ENCODE results near the gene SLC12A4. TPM values are rescaled to one million over a fixed set of nuclear protein-coding genes. Genes with fewer than 3 reads are reported as not detected.
A peak's percentile ranks its signal among the peaks of the same experiment; 100 is the strongest.

Gene SLC12A4
- polyA plus RNA-seq, 2 of the 4 experiments (the other 2 are of a cell fraction), result 18.2 to 33.2 TPM

GRCh38 chr16:67979955-67980678 is 11.7 kb upstream of the SLC12A4 start, which contains the start of gene DPEP3:
Gene DPEP3 (minus strand): TSS chr16:67980499. CDS start chr16:67980380, 119 bp downstream.
- POLR2A ChIA-PET, result no interaction called here
- TF ChIP-seq RFX5 (IDR thresholded peaks at IDR 0.05), result no peak
- no peak for TF ChIP-seq CHD4 (IDR thresholded peaks at IDR 0.05; ENCODE audit: borderline replicate concordance)
- TF ChIP-seq PBX3 (IDR thresholded peaks at IDR 0.05), result no peak
- no peak for TF ChIP-seq NPAS2 (CRISPR knock-in tag; IDR thresholded peaks at IDR 0.05; ENCODE audit: borderline replicate concordance)
- no peak for TF ChIP-seq HOXB5 (CRISPR knock-in tag; IDR thresholded peaks at IDR 0.05)
- ATAC-seq, result no peak
- CTCF ChIA-PET, result interaction anchor here (0.8 to 3.8 kb wide), 4 partner anchors 12 to 251 kb away, joined by 3 to 14 read pairs (median 4); no protein-coding TSS in a partner anchor
- Histone ChIP-seq H3K4me2 (no peak within 1 kb of the TSS), H3K4me3 (no peak within 1 kb of the TSS), H3K27ac (no peak within 1 kb of the TSS), H3K9me3 (no peaks in the 10 kb centered on the region), H3K4me1 (peaks cover 5% of the 10 kb centered on the region; the same call in 2 of the 3 replicates)
- no peak for DNase-seq (ENCODE audit: low read depth in 1 of 2, low spot score in 1 of 2)
- no peak for FAIRE-seq
- WGBS (ENCODE audit: missing lambda C conversion rate), result 92% methylated on average over 62 of the region's 62 CpGs

- Histone ChIP-seq H3K9me3 (no peaks in the 10 kb centered on the region), H3K4me2 (no peak overlapping the region), H3K27ac (no peak overlapping the region), H3K4me1 (no peaks in the 10 kb centered on the region), H3K4me3 (no peak overlapping the region)
- ChIA-PET CTCF (interaction anchor here (1.0 to 1.8 kb wide), 4 partner anchors 14 to 161 kb away, joined by 3 to 6 read pairs (median 4); no protein-coding TSS in a partner anchor), POLR2A (no interaction called here)
- 56% methylated on average over 9 of the region's 9 CpGs for WGBS (ENCODE audit: missing lambda C conversion rate)
- peak; percentile 50 to 53; a peak in 3 of 6 replicates for ATAC-seq
- no peak for FAIRE-seq
- DNase-seq (ENCODE audit: low read depth in 1 of 2, low spot score in 1 of 2), result no peak
- TF ChIP-seq KDM5A (IDR thresholded peaks at IDR 0.05) (no peak), HOXB13 (CRISPR knock-in tag; IDR thresholded peaks at IDR 0.05; ENCODE audit: low read depth) (no peak), EHMT2 (IDR thresholded peaks at IDR 0.05; ENCODE audit: low read depth) (no peak), BHLHE40 (IDR thresholded peaks at IDR 0.05; ENCODE audit: low read depth, low read length) (no peak), MAFK (IDR thresholded peaks at IDR 0.05; ENCODE audit: partially characterized antibody) (no peak), USF2 (IDR thresholded peaks at IDR 0.05) (no peak), BCL3 (IDR thresholded peaks at IDR 0.05) (no peak), CBX8 (IDR thresholded peaks at IDR 0.05) (no peak), CBX2 (IDR thresholded peaks at IDR 0.05; ENCODE audit: borderline replicate concordance, low read depth) (no peak), NFE2L2 (conservative IDR thresholded peaks at IDR 0.05; ENCODE audit: low read length) (no peak), KDM1A (IDR thresholded peaks at IDR 0.05; ENCODE audit: low read depth) (no peak), RNF2 (IDR thresholded peaks at IDR 0.05; ENCODE audit: borderline replicate concordance, low read depth) (no peak), TFCP2L1 (CRISPR knock-in tag; IDR thresholded peaks at IDR 0.05) (no peak), ESRRA (IDR thresholded peaks at IDR 0.05; ENCODE audit: borderline replicate concordance, low read length) (no peak), NR3C1 (IDR thresholded peaks at IDR 0.05) (no peak), PHF8 (IDR thresholded peaks at IDR 0.05; ENCODE audit: borderline replicate concordance, low read depth) (no peak), ZNF302 (CRISPR knock-in tag; IDR thresholded peaks at IDR 0.05) (no peak), POLR2AphosphoS2 (conservative IDR thresholded peaks at IDR 0.05; ENCODE audit: low read length) (no peak), HOXB5 (CRISPR knock-in tag; IDR thresholded peaks at IDR 0.05) (no peak), CHD4 (IDR thresholded peaks at IDR 0.05; ENCODE audit: borderline replicate concordance) (no peak)
Measured at GRCh38 chr16:67977469-67978227, 9.2 kb upstream of the SLC12A4 start.

All from A549 (cell line).